NCI-H82 treated with DMSO at 0.1 percent for 48 hours (cell line): ENCODE data around the gene CNTNAP2.
A peak's percentile ranks its signal among the peaks of the same experiment; 100 is the strongest.

ENCODE experiments used
- DNase-seq: peaks from one replicate; lab custom pipeline; 2025; ENCODE audit not compliant: unreplicated experiment; lab: John Stamatoyannopoulos, UW

CNTNAP2 gene

DNA sequence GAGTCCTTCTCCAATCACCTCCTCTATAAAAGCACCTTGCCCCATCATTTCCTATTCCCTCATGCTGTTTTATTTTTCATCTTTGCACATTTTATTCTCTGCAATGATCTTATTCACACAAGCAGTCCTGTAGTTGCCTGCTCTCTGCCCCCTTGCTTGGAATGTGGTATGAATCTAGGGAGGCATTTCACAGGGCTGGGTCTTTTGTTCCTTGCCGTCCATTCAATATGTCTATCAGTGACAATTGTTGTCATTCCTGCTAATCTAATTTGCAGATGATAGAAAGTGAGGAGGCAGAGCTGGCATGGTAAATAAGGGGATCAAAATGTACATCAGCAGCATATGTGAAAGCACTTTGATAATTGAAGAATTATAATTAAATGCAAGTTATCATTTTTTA lies 2227.8 kb downstream of the CNTNAP2 start:
- DNase-seq = no peak

DNA sequence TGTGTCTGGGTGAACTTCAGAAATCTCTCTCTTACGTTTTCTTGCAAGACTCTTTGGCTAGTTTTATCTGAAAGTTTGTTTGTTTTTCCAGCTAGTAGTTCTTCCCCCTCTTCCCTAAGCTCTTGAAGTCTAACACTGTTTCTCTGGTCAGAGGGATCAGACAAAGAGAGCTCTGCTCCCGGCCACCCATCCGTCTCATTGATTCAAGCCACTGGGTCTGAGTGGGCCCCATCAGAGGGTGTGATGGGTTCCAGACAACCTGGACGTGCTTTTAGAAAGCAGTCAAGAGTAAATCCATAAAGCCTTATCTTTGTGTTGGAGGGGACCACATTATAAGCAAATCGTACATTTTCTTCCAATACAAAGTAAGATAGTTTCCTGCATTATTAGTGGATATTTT lies 2231.4 kb downstream of the CNTNAP2 start:
- DNase-seq = no peak

DNA sequence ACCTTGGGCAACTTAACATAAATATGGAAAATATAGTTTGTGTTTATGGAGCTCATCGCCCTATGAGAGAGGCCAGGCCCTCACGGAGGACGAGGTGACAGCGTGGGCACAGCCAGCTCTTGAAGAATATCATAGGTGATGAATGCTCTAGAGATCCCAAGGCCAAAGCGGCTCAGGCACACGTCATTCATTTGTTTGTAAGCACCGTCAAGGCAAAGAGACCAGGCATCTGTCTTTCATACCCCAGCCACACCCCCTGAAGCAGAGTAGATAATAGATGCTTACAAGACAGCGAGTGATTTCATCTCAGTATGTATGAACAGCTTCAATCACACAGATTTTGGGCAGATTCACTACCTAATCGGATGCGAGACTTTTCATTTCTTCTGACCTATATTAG lies 2231.9 kb downstream of the CNTNAP2 start:
- no peak for DNase-seq

DNA sequence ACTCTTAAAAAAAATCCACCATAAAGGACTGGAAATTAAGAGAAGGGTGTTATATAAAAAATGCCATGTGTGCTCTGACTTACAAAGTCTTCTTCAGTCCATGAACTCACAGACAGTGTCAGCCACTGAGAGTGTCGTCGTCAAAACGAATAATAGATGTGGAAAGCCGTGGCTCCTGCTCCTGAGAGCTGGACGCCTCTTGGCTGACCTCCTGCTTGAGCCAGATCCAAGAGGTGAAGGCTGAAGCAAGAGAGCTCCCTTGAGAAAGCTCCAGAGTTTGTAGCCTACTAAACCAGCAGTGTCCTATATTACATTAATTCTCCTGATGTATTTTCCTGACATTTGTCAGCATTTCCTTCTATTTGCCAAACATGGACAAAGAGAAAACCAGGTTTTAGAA lies 2239.7 kb downstream of the CNTNAP2 start:
- no peak for DNase-seq

DNA sequence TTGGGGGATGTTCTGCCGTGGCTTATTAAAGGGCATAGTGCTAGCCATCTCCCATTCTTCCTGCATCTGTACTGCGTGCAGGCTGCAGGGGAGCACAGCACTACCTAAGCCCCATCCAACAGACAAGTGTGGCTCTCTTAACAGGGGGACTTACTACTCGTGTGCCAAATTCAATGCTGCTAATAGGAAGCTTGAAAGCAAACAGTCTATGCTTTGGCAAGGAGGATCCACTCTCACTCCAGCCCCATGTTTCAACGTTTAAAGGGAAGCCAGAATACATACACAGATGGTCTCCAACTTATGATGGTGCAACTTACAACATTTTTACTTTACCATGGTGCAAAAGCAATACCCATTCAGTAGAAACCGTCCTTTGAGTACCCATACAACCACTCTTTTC lies 2245.9 kb downstream of the CNTNAP2 start:
- DNase-seq = no peak

DNA sequence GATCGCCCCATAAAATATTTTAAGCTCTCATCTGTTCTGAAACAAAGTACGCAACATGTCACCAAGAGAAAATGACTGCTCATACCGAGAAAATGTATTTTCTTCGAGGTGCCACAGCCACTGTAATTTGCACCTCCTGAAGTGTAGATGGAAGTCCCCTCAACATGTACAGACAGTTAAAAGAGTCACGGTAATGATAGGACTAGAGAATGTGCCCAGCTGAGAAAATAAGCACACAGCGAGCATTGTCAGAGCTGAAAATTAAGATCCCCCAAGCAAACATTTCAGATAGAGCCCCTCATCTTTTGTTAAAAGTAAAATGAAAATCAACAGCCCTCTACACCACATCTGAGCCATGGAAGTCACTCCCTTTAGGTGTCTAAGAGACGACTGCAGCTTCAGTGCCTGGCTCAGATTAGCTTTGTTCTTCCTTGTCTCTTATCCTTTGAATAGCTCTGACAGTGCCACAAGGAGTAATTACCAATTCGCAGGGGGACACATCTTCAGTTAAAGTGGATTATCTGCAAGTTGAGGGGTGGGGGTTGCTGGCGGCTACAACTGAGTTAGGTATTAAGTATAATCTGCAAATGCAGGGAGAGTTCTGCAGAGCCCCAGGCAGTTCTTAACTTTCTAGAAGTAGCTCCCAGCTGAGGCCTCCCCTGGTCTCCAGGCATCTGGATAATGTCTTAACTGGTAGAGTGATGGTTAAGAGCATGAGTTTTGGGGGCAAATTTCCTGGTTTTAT lies 2251.3 kb downstream of the CNTNAP2 start:
- peak; percentile 96 for DNase-seq

DNA sequence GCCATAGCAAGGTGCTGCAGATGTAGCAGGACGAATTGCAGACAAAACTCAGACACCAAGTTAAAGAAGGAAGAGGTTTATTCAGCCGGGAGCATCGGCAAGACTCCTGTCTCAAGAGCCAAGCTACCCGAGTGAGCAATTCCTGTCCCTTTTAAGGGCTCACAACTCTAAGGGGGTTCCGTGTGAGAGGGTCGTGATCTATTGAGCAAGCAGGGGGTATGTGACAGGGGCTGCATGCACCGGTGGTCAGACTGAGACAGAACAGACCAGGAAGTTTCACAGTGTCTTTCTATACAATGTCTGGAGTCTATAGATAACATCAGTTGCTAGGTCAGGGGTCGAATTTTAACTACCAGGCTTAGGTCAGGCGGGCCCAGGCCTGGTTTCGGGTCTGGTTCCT lies 2252.0 kb downstream of the CNTNAP2 start:
- no peak for DNase-seq

DNA sequence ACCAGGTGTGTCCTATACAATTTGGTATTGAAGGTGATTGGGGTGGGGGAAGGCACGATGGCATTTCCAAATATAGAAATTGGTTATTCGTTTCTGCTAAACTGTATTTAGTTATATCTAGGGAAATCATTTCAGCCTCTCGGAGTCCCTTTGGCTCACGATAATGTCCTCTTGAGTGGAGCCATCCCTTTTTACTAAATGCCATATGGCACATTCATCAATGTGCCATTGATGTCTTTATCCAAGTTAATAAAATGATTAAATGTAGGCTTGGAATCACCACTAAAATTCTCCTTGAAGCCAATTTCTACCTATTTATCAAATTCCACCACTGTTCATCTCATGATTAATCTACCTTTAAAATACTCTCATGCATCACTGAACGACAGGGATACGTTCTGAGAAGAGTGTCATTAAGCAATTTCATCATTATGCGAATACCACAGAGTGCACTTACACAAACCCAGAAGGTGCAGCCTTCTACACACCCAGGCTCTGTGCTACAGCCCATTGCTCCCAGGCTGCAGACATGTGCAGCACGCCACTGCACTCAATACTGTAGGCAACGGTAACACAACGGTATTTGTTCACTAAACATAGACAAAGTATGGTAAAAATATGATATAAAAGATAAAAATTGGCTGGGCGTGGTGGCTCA lies 2254.8 kb downstream of the CNTNAP2 start:
- DNase-seq = no peak

DNA sequence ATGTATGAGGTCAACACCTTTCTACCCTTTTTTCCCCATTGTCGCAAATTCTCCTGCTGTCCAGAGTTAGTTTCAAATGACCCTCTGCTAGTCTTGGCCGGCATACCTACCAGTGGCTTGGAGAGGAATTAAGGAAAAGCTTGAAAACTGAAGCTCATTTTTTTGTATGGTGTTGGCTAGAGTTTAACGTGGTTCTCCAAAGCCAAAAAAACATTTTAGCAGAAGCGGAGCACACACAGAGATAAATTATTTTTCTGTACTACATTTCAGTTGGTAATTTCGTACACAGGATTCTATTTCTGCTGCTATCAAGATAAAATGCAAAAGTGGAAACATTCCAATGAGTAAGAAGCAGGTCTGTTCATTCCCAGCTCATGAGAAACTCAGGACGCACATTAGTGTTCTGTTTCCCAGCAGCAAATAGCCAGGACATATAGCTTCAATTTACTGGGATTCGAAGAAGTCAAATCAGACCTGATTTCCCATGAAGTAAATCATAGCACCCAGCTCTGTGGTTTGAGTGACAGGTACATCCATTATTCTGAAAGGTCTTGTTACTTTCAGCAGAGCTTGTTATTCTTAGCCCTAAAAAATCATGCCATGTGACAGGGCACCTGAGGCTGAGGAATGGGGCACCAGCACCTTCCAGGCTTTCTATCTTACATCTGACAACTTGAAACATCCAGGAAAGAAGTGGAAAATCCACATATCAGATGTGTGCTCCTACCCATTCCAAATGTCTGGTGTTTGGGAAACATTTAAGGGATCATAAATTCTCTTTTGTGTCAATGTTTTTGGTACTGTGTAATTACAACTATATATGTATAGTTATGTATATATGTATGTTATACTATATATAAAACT lies 2258.0 kb downstream of the CNTNAP2 start:
- DNase-seq = no peak

DNA sequence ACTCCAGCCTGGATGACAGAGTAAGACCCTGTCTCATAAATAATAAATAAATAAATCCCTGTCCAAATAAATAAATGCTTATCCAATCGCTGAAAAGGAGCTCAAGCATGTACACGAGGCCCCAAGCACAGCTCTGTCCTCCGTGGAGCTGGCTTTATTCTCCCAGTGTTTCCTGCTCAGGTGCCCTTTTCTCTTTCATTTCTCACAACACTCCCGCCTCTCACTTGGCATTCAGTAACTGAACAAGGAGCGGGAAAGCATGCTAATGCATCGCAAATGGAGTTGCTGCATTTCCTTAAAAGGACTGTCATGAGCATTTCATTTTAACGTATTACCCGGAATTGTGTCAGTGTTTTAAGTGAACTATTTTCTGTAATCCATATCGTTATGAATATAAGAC lies 2263.1 kb downstream of the CNTNAP2 start:
- peak; percentile 47 for DNase-seq

DNA sequence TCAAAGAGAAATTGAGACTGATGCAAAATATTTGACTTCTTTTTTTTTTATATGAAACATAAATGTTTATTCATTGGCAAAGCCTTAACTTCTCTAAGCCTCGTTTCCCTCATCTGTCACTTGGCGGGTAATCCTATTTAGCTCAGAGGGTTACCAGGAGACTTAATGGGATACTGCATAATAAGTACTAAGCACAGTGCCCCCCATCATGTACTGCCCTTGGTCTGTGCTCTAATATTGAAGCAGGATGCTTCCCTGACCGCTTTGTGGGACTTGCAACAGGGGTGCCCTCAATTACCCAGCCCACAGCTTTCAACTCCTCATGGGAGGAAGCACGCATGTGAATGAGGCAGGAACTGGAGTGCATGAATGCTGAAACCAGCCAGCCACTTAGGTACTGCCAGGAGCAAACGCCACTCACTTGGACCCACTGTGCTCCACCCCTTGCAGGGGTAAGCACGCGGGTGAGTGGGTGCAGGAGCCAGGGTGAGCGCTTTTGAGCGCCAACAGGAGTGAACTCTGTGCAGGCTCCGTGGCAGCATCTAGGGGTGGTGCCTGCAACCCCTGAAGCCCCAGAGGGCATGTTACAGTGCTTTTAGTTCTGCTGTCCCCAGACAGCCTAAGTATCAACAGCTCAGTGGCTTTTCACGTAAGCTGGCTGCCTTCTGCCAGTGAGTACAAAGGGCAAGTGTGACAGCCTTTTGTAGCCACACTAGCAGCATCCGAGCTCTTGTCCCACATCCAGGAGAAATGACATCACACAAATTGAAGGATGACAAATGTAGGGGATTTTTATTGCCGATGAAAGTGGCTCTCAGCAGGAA lies 2264.2 kb downstream of the CNTNAP2 start:
- DNase-seq = peak; percentile 95

DNA sequence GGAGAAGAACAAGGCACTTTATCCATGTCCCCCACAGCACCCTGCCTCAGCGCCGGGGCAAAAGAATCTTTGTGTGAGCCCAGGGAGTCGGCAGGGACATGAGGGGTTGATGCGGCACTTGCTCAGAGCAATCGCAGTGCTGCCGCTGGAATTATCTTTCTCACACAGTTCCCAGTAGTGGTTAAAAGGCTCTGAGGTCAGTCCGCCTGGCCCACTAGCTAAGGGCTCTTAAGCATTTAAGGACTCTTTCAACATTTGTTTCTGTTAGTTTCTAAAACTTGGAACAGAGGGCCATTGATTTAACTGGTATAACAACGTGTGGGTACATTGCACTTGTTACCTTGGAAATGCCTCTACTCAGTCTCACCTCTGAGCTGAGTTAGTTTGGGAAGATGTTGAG lies 2266.0 kb downstream of the CNTNAP2 start:
- no peak for DNase-seq

DNA sequence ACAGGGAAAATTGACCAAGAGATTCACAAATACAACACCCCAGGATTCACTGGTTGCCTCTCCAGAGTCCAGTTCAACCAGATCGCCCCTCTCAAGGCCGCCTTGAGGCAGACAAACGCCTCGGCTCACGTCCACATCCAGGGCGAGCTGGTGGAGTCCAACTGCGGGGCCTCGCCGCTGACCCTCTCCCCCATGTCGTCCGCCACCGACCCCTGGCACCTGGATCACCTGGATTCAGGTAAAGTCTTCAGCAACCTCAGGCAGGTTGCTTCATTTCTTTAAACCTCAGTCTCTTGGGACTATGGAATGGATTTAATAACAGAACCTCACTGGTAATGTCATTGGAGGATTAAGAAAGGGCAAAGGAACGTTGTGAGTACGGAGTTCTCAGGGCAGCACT lies 2267.1 kb downstream of the CNTNAP2 start:
- no peak for DNase-seq

DNA sequence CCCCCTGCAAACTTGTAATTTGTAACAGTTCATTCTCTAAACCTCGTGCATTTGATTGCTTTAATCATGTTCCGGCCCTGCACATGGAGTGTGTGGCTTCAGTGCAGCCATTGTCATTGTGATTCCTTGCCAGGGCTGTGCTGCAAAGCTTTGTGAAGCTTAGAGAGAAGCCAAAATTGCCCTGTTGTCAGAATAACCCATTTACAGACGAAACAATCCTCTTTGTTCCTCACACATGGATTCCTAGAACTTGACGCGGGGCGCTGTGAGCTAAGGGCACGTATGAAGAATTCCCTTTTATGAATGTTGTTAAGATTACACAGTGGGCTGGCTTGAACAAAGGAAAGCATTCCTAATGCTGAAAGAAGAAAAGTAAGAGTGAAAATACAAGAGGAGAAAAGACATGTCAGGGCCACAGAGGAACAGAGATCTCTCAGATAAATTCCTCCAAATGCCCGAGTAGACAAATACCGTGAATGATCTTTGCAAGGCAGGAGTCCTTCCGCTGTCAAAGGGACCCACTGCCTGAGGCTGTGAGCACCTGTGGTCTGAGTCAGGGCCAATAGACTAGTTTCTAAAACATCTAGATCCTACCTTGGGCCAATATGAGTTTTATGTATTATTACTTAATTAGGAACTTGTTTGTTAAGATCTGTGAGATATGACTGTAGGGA lies 2268.5 kb downstream of the CNTNAP2 start:
- no peak for DNase-seq

DNA sequence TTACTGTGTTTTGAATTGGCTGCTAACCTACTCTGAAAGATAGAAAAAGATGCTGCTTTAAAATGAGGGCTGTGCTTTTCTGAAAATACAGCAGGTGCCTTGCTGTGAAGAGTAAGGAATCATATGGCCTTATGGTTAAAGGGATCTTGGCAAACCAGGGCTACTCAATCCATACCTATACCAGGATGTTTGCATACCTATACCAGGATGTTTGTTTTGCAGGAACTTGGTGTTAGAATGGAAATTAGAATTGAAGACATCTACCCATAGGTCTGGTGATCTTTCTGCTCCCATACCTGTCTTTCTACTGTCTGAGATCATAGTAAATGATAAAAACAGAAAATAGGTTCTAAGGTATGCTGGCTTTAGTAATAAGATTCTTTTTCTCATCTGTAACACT lies 2273.8 kb downstream of the CNTNAP2 start:
- DNase-seq = no peak

DNA sequence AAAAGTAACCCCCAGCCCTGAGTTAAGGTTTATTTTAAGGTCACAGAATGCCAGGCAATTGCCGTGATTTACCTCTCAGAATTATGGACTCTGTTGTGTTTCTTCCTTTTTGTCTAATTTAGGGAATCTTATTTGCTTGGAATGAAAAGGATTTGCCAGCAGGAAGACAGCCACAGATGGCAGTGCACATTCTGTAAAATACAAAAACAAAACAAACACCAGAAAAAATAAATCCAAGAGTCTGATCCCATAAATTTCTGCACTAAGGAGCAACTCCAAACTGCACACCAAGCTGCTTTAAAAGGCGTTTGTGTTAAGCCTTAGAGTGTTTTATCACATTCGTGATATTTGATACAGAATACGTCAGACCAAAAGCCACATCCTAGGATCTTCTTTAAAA lies 2275.0 kb downstream of the CNTNAP2 start:
- no peak for DNase-seq

DNA sequence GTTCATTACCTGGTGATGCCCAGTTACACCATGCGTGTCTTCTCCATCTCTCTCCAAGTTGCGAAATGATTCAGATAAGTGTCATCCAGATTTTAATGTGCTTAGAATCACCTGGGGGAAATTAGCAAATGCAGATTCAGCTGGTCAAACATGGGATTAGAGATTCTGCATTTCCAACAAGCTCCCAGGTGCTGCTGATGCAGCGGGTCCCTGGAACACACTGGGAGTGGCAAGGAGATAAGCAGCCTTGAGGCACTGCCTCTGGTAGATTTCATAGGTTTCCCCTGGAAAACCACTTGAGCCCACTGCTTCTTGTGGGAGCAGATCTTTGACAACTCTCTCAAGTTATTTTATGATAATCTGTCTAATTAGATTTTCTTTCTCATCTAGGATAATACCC lies 2278.0 kb downstream of the CNTNAP2 start:
- no peak for DNase-seq

DNA sequence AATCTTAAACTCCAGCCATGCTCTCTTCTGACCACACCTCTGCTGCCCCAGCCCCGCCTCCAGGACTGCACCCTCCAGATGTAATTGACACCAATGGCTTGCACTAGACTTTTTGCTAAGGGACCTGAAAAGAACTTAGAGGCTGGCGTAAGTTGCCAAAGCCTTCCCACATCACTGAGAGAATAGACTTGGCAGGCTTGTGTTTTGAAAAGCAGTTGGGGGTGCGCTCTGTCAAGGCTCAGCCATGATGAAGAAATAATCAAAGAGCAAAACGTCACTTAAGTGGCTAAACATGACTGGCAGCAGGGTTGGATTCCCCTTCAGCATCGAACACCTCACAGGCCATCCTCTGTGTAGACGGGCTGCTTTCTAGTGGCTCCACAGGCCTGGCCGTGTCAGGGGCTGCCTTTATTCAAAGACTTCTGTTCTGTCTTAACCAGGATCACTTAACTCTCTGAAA lies 2278.8 kb downstream of the CNTNAP2 start:
- DNase-seq = no peak

DNA sequence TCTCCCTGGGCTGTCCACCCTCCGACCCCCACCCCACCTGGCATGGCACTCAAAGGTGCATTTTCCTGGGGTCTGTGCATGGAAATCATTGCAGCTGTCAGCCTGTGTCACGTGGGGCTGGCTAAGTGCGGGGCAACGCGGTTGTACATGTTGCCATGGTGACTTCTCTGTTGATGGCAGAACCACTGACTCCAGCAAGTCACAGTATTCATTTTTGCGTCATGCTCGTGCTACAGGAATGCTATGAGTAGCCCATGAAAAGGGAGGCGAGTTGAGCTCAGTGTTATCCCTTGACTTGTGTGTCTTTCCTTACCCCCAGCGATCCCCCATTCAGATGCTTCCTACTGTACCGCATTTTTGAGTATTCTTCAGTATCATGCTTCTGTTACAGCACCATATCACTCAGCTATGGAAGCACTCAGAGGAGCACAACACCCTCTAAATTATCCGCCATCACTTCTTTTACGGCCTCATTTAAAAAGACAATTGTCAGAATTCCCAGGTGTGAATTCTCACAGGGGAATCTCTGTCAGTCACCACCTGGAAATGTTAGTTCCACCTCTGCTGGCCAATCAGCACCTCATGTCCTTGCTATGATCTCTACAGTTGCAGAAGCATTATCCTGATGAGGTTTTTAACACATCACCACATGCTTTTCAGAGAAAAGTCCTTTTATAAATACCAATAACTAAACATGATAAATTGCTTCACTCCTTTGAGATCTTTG lies 2279.6 kb downstream of the CNTNAP2 start:
- DNase-seq = no peak

DNA sequence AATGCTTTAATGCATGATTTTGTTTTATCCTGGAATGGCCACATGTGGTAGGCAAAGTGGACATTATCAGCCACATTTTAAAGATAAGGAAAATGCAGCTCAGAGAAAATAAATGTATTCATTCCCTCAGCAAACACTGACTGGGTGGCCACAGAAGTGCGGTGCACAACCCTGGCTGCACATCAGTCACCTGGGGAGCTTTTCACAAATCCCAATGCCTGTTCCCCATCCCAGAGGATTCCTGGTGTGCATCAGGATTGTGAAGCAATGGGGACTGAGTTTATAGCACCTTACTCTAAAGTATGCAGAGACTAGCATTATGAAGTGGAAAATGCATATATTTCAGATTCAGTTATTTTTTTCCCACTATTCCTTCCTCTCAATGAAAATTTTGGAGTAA lies 2280.5 kb downstream of the CNTNAP2 start:
- no peak for DNase-seq
